ENCODE measurements around the gene SFXN3. TPM values are rescaled to one million over a fixed set of nuclear protein-coding genes. Genes with fewer than 3 reads are reported as not detected.

Gene SFXN3
- total RNA-seq, 1 experiment from 2014 or later, result 27.5 TPM

DNA sequence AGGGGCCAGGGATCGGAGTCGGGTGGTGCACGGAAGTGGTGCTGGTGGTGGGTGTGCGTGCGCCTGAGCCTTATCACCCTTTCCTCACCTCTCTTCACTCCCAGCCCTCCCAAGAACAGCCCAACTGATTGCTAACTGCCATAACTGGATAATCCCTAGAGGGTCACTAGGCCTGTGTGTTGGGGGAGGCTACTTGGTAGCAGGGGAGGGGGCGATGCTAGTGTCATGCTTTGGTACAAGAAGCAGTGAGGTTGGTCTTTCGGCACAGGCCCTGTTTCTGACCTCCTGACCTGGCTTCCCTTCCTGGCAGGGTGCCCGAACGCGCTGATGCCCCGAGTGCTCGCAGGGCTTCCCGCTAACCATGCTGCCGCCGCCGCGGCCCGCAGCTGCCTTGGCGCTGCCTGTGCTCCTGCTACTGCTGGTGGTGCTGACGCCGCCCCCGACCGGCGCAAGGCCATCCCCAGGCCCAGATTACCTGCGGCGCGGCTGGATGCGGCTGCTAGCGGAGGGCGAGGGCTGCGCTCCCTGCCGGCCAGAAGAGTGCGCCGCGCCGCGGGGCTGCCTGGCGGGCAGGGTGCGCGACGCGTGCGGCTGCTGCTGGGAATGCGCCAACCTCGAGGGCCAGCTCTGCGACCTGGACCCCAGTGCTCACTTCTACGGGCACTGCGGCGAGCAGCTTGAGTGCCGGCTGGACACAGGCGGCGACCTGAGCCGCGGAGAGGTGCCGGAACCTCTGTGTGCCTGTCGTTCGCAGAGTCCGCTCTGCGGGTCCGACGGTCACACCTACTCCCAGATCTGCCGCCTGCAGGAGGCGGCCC, 31.4 kb downstream of the SFXN3 start:
- TF ChIP-seq, protein P1, sequence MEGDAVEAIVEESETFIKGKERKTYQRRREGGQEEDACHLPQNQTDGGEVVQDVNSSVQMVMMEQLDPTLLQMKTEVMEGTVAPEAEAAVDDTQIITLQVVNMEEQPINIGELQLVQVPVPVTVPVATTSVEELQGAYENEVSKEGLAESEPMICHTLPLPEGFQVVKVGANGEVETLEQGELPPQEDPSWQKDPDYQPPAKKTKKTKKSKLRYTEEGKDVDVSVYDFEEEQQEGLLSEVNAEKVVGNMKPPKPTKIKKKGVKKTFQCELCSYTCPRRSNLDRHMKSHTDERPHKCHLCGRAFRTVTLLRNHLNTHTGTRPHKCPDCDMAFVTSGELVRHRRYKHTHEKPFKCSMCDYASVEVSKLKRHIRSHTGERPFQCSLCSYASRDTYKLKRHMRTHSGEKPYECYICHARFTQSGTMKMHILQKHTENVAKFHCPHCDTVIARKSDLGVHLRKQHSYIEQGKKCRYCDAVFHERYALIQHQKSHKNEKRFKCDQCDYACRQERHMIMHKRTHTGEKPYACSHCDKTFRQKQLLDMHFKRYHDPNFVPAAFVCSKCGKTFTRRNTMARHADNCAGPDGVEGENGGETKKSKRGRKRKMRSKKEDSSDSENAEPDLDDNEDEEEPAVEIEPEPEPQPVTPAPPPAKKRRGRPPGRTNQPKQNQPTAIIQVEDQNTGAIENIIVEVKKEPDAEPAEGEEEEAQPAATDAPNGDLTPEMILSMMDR (IDR thresholded peaks at IDR 0.05; ENCODE audit: unreplicated experiment), result no peak
- BruUV-seq (replicated peaks), result no TSS peak
- peaks cover 26% of the 10 kb centered on the region for H3K4me1 Mint-ChIP-seq (ENCODE audit: low read depth, unreplicated experiment)
- H3K9me3 Mint-ChIP-seq (ENCODE audit: low read depth, unreplicated experiment), result no peaks in the 10 kb centered on the region
- peak overlapping the region; percentile 86 for H3K4me3 Mint-ChIP-seq (ENCODE audit: low read depth, unreplicated experiment)
- intact Hi-C loops (cut with micrococcal nuclease; ENCODE audit: unreplicated experiment), result no loop called here
- peak; percentile 66 for DNase-seq
- no peaks in the 10 kb centered on the region for H3K27me3 Mint-ChIP-seq (ENCODE audit: unreplicated experiment)
- H3K36me3 Mint-ChIP-seq (ENCODE audit: insufficient read depth, unreplicated experiment), result peaks cover 32% of the 10 kb centered on the region
- H3K27ac Mint-ChIP-seq (ENCODE audit: unreplicated experiment), result no peak overlapping the region
- CTCF ChIA-PET, result interaction anchor here (1.1 to 1.5 kb wide), 2 partner anchors 21 to 33 kb away, joined by 3 to 7 read pairs; no protein-coding TSS in a partner anchor

DNA sequence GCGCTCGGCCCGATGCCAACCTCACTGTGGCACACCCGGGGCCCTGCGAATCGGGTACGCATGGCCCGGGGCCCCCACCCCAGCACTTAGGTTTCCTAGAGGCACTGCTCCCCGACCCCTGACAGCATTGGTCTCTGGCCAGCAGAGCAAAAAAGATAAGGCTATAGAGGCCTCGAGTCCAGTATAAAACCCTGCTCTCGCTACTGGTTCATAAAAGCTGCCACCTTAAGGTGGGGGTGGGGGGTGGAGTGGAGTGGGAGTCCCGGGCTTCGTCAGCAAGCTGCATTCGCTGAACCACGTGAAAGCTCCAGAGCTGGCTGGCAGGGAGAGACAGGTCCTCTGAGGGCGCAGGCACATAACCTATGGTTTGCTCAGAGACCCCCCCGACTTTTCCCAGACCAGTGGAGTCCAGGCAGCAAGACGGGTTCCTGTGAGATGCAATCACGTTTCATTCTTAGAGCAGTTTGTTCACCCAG, 32.1 kb downstream of the SFXN3 start:
- intact Hi-C loops (cut with micrococcal nuclease; ENCODE audit: unreplicated experiment), result no loop called here
- H3K27me3 Mint-ChIP-seq (ENCODE audit: unreplicated experiment), result no peaks in the 10 kb centered on the region
- peaks cover 26% of the 10 kb centered on the region for H3K4me1 Mint-ChIP-seq (ENCODE audit: low read depth, unreplicated experiment)
- no peak overlapping the region for H3K27ac Mint-ChIP-seq (ENCODE audit: unreplicated experiment)
- H3K9me3 Mint-ChIP-seq (ENCODE audit: low read depth, unreplicated experiment), result no peaks in the 10 kb centered on the region
- no TSS peak for BruUV-seq (replicated peaks)
- TF ChIP-seq, protein P1 (IDR thresholded peaks at IDR 0.05; ENCODE audit: unreplicated experiment), result no peak
- H3K4me3 Mint-ChIP-seq (ENCODE audit: low read depth, unreplicated experiment), result peak overlapping the region; percentile 86
- no peak for DNase-seq
- H3K36me3 Mint-ChIP-seq (ENCODE audit: insufficient read depth, unreplicated experiment), result peaks cover 37% of the 10 kb centered on the region
- CTCF ChIA-PET, result interaction anchor here (0.9 to 1.5 kb wide), 2 partner anchors 13 to 22 kb away, joined by 3 to 7 read pairs; no protein-coding TSS in a partner anchor

DNA sequence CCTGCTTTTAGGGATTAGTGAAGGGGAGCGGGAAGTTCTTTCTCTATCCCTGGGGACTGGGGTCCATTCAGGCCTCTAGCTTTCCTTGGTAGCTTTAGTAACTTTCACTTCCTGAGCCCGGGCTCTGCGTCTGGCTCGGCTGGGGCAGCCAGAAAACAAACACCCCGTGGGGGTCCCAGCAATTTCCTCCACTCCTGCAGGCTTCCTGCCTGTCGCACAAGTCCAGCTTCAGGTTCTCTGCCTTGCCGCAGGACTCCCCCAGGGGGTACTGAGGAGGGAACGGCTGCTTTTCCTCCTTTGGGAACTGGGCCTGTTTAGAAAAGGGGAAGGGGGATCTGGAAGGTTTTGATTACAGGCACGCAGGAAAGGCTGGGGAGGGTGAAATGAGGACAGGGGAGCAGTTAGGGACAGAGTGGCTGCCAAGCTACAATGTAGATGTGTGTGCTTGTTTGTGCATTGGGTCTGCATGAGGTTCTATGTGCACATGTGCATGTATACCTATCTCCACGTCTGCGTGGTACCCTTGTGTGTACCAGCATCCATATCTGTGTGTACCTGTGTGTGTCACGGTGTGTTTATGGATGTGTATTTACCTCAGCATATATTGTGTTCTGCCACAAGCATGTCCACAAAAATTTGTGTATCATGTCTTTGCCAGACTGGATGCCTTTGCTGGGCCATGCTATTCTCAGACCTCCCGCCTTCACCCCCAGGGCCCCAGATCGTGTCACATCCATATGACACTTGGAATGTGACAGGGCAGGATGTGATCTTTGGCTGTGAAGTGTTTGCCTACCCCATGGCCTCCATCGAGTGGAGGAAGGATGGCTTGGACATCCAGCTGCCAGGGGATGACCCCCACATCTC, 32.7 kb downstream of the SFXN3 start:
- intact Hi-C loops (cut with micrococcal nuclease; ENCODE audit: unreplicated experiment), result no loop called here
- no TSS peak for BruUV-seq (replicated peaks)
- Mint-ChIP-seq H3K4me3 (ENCODE audit: low read depth, unreplicated experiment) (no peak overlapping the region), H3K9me3 (ENCODE audit: low read depth, unreplicated experiment) (no peaks in the 10 kb centered on the region), H3K27ac (ENCODE audit: unreplicated experiment) (no peak overlapping the region), H3K27me3 (ENCODE audit: unreplicated experiment) (no peaks in the 10 kb centered on the region), H3K36me3 (ENCODE audit: insufficient read depth, unreplicated experiment) (peaks cover 37% of the 10 kb centered on the region), H3K4me1 (ENCODE audit: low read depth, unreplicated experiment) (peaks cover 26% of the 10 kb centered on the region)
- TF ChIP-seq, protein P1 (IDR thresholded peaks at IDR 0.05; ENCODE audit: unreplicated experiment), result no peak
- CTCF ChIA-PET, result interaction anchor here (0.9 to 1.5 kb wide), 2 partner anchors 14 to 22 kb away, joined by 3 to 7 read pairs; no protein-coding TSS in a partner anchor
- DNase-seq, result no peak

DNA sequence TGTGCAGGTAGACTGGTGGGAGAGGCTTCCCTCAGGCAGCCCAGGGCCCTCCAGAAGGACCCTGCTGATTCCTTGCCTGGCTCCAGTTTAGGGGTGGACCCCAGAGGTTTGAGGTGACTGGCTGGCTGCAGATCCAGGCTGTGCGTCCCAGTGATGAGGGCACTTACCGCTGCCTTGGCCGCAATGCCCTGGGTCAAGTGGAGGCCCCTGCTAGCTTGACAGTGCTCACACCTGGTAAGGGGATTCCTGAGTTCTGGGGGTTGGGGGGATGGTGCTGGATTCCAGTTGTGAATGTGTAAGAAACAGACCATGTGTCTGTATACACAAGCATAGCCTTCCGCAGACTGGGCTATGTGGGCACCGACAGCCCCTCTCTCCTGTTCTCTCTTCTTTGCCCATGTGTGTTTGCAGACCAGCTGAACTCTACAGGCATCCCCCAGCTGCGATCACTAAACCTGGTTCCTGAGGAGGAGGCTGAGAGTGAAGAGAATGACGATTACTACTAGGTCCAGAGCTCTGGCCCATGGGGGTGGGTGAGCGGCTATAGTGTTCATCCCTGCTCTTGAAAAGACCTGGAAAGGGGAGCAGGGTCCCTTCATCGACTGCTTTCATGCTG, 33.5 kb downstream of the SFXN3 start:
- H3K4me1 Mint-ChIP-seq (ENCODE audit: low read depth, unreplicated experiment), result peaks cover 22% of the 10 kb centered on the region
- BruUV-seq (replicated peaks), result no TSS peak
- H3K27ac Mint-ChIP-seq (ENCODE audit: unreplicated experiment), result no peak overlapping the region
- H3K27me3 Mint-ChIP-seq (ENCODE audit: unreplicated experiment), result no peaks in the 10 kb centered on the region
- TF ChIP-seq, protein P1 (IDR thresholded peaks at IDR 0.05; ENCODE audit: unreplicated experiment), result no peak
- H3K36me3 Mint-ChIP-seq (ENCODE audit: insufficient read depth, unreplicated experiment), result peaks cover 37% of the 10 kb centered on the region
- no peak for DNase-seq
- intact Hi-C loops (cut with micrococcal nuclease; ENCODE audit: unreplicated experiment), result no loop called here
- no peak overlapping the region for H3K4me3 Mint-ChIP-seq (ENCODE audit: low read depth, unreplicated experiment)
- H3K9me3 Mint-ChIP-seq (ENCODE audit: low read depth, unreplicated experiment), result no peaks in the 10 kb centered on the region
- CTCF ChIA-PET, result no interaction called here

All from Calu3 (cell line).